Activated effector memory CD4-positive, alpha-beta T cell treated with anti-CD3 and anti-CD28 coated beads, Interleukin-2, amount 50 U/mL, for 16 hours (primary cell): ENCODE measurements around the gene THSD1.
"Not testable (repeated sequence)": the region's sequence is repeated elsewhere in the genome, so short reads cannot be mapped to it uniquely, and the experiment has no call there.

ENCODE experiments used
- DNase-seq: peaks from one replicate; pipeline ENCODE4 v3.0.0-alpha.2; 2020

Gene THSD1

GRCh38 chr13:52408071-52408658 is 2.2 kb upstream of the THSD1 start:
- DNase-seq = not testable (repeated sequence)

- DNase-seq = not testable (repeated sequence)
Observed at GRCh38 chr13:52407436-52407835, 1.5 kb upstream of the THSD1 start.

DNA sequence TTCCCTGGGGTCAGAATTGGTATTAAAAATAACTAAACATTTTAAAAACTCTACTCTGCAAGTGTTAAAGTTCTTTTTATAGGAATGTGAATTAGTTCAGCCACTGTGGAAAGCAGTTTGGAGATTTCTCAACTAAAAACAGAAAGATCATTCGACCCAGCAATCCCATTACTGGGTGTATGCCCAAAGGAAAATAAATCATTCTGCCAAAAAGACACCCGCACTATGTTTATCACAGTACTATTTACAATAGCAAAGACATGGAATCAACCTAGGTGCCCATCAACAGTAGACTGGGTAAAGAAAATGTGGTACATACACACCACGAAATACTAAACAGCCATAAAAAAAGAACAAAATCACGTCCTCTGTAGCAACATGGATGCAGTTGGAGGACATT is 657 bp upstream of the THSD1 start:
- DNase-seq = no peak

DNA sequence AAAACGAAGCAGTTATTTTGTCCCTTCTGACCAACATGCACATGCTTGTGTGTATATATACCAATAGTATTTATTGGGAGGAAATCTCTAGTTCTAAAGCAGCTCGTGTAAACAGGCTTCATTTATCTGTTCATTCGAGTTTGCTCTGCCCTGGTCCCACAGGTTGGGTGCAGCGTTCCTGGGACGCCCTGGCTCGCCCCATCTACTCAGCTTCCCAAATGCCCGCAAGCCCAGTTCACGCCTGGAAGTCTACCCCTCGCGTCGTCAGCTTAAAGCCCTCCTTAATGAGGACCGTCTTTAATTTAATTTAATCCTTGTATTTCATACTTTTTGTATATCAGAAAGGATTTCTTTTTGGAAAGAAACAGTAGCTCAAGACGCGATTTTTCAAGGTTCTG is 604 bp downstream of the THSD1 start:
- DNase-seq = no peak

DNA sequence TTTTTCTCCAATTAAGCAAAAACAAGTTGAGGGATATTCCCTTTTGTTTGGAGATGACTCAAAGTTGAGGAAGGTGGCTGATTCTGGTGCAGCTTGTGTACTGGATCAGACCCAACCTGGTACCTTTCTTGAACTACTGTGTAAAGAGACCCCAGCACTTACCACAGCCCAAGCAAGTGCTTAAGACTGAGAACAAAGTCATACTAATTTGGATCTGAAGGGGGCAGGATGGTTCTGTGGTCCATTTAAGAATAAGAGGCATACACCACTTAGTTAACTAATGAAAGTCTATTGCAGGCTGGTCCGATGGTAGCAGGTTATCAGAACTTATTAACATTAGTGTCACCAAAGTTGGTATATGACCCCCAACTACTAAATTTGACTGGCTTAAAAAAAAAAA is 6.3 kb downstream of the THSD1 start:
- no peak for DNase-seq

DNA sequence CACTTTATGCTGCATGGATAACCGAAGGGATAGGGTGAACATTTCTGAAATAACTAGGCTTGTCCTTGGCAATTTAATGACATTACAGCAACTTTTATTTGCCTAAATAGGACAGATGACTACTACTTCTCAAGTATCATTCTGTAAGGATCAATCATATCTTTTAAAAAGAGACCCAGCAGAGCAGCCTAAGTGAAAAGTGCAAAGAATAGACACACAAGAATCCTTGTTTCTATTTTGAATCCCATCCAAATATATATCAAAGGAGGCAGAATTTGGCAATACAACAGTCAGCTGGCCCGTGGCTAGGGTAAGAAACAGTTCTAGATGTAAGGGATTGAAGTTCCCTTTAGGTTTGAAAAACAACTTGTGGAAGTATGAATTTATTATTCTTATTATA is 6.9 kb downstream of the THSD1 start:
- DNase-seq = no peak

DNA sequence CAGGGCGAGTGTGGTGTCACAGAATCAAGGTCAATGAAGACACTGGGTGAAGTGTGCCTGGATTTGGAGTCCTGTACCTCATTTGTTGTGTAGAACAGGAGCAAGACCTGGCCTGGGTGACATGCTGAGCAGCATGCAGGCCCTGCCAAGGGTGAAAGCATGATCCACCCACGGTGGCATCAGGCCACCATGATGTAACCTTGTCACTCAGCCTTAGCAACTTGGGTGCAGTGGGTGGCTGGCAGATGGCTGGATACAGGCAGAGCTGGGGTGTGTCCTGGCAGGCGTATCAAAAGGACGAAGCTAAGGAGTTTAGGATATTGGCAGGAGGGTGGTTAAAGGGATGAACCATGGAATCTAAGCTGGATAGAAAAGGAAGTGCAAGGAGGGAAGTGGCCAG is 10.3 kb downstream of the THSD1 start:
- DNase-seq = no peak

DNA sequence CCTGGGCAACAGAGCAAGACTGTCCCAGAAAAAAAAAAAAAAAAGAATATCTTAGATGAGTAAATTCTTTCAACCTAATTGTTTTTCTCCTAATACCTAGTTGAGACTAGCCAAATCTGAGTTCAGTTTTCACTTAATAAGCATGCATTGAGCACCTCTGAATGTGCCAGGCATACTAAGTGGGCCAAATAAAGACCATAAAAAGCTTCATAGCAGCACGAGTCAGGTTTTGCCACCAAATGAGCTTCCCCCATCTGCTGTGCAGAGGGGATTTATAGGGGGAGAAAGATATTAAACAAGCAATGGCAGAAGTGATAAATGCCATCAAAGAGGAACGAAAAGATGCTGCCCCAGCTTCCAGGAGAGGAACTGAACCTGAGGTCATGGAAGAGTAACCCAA is 11.4 kb downstream of the THSD1 start:
- DNase-seq = no peak

- DNase-seq = no peak
Observed at GRCh38 chr13:52393572-52394357, 12.2 kb downstream of the THSD1 start.

DNA sequence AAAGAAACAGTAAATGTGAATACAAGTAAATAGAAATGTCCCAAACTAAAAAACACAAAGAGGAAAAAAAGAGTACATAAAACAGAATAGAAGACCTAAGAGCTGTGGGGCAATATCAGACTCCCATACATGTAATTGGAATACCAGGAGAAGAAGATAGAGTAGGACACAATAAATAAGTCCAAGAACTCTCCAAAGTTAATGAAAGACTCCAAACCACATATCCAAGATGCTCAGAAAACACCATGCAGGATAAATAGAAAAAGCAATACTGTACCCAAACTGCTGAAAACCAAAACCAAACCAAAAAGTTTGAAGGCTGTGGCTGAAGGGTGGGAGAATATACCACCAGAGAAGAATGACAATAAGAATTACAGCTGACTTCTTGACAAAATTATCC is 18.3 kb downstream of the THSD1 start:
- DNase-seq = no peak

DNA sequence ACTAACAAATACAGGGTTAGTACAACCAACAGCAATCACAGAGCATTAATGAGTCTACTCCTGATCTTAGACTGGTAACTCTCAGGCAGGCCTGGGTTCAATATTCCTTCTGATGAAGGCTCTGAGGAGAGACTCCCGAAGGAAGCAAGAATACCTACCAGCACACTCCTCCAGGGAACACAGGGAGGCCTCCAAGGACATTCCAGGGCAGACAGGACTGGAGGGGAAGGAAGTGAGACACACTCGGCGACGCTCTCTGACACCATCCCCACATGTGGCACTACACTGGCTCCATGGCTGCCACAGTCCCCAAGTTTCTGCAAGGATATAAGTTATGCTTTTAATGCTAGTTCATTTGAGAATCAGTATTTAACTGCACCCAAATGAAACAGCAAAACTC is 20.1 kb downstream of the THSD1 start:
- DNase-seq = no peak

DNA sequence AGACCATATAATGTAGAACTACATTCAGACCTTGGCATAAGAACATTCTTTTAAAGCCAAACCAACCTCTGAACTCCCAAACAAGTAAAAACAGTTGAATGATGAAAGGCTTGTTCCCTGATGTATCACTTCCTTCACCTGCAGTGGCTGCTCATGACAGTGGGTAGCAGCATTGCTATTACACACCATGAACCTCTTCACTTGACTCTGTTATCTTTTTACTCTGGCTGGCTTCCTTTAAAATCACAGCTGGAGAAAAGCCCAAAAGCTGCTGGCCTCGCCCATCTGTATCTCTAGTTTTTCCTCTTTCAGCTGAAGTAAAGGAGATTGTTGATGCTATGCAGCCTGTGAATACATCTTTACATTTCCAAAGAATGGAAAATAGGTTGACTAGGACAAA is 22.6 kb downstream of the THSD1 start:
- DNase-seq = no peak

- DNase-seq = no peak
Observed at GRCh38 chr13:52378312-52378711, 27.7 kb downstream of the THSD1 start.

DNA sequence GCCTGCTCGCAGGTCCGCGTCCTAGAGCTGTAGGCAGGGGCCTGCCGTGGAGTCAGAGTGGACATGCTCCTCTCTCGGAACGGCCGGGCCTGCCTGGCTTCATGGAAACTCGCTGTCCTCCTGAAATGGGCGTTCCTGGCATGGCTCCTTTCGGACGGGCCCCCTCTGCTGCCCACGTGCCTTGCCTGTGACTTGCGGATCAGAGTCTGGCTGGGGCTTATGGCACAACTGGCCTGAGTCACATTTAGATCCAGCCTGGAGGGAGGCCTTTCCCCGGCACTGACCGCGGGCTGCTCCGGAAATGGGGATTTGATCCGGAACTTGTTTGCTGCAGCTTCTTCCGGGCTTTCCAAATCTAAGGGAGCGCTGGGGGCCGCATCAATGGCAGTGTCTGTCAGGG is 28.1 kb downstream of the THSD1 start:
- DNase-seq = no peak

GRCh38 chr13:52374873-52375411 is 31.0 kb downstream of the THSD1 start:
- DNase-seq = no peak

- no peak for DNase-seq
Observed at GRCh38 chr13:52374389-52374788, 31.6 kb downstream of the THSD1 start.

DNA sequence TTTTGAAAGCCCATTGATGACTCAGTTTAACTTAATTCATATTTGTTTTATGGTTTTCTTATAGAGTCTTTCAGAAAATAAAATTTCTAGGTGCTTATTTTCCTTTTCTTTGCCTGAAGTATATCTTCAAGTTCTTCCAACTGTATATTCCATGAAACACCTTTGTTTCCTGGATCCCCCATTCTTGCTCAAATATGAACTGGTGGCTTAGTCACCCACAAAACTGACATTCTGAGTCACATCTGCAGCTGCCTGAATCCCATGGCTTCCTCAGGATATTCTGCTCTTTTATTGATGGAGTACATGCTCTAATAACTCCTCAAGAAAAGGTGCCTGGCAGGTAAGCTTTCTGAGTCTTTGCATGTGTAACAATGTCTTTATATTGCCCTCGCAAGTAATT is 32.7 kb downstream of the THSD1 start:
- not testable (repeated sequence) for DNase-seq

- no peak for DNase-seq
Observed at GRCh38 chr13:52371736-52372247, 34.2 kb downstream of the THSD1 start.

DNA sequence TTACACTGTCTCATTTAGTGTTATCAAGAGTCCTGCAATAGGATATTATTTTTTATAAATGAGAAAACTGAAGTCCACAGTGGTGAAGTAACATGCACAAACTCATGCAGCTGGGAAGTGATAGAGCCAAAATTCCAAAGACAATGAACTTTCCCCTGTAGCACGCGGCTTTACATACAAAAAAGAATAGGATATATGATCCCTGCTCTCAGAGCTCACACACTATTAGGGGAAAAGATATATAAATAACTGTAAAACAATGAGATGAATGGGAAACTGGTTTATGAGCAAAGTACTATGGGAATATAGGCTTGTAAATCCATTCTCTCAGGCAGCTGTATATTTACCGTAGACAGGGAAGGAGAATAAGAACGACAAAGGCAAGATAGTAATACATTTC is 39.7 kb downstream of the THSD1 start:
- no peak for DNase-seq

DNA sequence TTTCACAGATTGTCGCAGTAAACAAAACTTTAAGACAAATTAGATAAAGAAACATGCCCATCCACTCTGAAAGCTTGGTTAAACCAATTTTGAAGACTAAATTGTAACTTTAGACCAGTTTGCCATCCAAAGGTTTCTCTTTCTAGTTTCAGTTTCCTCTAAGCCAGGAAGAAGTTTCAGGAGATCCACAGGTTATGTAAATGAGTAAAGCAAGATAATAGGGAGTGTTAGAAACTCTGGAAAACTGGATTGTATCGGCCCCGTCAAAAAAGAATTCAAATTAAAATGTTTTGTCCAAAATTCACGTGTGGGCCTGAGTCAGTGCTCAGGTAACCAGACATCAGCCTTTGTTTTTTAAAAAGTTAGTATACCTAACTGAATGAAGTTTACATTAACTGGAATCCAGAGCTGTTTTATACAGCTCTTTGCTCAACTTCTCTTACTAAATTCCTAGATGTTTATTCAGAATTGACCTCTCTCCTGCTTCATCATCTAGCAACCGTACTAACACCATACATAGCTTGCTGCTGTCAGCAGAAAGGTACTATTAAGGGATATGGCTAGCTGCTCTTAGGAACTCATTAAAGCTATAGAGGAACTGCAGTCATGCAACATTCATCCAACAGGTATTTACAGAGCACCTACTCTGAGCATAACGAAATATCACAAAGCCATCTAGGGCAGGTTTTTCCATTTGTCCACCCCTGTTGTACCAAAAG is 43.6 kb downstream of the THSD1 start:
- not testable (repeated sequence) for DNase-seq

DNA sequence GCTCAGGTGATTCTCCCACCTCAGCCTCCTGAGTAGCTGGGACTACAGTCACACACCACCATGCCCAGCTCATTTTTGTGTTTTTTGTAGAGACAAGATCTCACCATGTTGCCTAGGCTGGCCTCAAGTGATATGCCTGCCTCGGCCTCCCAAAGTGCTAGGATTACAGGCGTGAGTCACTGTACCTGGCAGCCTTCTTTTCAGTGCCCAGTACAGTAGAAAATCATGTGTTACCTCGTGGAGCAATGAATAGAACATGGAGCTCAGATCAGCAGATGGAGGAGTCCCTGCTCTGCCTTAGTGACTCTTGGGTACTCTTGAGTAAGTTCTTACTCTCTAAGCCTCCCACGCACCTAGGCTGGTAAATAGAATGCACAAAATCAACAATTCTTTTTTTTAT is 44.7 kb downstream of the THSD1 start:
- no peak for DNase-seq

DNA sequence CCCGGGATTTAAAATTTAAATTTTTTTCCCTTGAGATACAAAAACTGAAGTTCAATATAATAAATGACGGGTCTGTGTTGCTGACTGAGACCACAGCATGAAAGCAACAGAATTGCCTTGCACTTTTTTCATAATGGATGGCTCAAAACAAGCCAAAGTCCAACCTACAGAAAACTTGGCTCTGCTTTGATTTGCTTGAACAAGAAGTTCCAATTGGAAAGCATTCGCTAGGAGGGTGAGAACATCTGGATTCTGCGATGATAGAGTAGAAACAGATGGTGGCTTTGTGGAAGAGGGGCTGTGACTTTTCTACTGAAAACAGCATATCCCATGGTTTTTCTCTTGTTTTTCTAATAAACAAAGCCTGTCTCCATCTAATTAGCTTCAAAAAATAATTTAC is 46.4 kb downstream of the THSD1 start:
- DNase-seq = no peak

DNA sequence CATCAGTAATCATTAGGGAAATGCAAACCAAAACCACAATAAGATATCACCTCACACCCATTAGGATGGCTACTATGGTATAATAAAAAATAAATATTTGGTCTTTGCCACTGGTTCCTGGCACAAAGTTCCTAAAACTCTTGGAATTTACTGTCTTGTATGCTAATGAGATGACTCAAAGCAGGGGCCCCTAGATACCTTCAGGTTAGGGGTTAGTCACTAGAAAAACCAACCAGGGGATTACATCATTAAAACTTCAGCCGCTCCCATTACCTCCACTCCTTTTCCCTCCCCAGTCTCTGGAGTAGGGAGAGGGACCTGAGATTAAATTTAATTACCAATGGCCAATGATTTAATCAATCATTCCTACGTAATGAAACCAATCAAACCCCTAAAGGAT is 49.6 kb downstream of the THSD1 start:
- DNase-seq = no peak

DNA sequence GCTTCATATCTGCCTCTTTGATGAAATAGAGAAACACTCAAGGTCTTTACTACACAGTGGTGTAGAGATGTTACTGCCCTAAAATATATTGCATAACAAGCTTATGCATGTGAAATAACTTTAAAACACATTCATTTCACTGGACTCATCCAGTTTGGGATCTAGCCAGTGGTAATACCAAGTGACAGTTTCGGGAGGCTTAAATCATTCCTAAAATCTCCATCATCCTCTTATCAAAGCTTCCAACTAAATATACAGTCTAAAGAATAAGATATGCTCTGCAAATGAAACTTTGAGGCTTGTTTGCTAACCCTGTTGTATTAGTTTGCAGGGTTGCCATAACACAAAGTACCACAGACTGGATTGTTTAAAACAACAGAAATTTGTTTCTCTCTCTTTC is 52.8 kb downstream of the THSD1 start:
- DNase-seq = no peak
